Astrocyte of the cerebellum (primary cell): ENCODE data around the gene SMPD4.
"Not testable (repeated sequence)": the region's sequence is repeated elsewhere in the genome, so short reads cannot be mapped to it uniquely, and the experiment has no call there.

Source experiments
- DNase-seq: peaks from one replicate; pipeline ENCODE4 v3.0.0-alpha.2; 2011; ENCODE audit warnings: low read depth
- H3K4me3 ChIP-seq: 2 replicates; pipeline ENCODE4 v1.5.1; 2011; ENCODE audit warnings: mild to moderate bottlenecking, low read depth, low read length, moderate library complexity
- in situ Hi-C: cut with HindIII; loops from 2 replicates; pipeline ENCODE4 v1.10.0; 2017; ENCODE audit warnings: low sequenced_read_pairs
- TF ChIP-seq, protein P1 (sequence below): IDR thresholded peaks from 2 replicates; pipeline ENCODE4 v1.5.1; 2012; ENCODE audit warnings: low read length, low read depth, moderate library complexity, mild to moderate bottlenecking; ENCODE audit errors: missing control alignments

Gene SMPD4

DNA sequence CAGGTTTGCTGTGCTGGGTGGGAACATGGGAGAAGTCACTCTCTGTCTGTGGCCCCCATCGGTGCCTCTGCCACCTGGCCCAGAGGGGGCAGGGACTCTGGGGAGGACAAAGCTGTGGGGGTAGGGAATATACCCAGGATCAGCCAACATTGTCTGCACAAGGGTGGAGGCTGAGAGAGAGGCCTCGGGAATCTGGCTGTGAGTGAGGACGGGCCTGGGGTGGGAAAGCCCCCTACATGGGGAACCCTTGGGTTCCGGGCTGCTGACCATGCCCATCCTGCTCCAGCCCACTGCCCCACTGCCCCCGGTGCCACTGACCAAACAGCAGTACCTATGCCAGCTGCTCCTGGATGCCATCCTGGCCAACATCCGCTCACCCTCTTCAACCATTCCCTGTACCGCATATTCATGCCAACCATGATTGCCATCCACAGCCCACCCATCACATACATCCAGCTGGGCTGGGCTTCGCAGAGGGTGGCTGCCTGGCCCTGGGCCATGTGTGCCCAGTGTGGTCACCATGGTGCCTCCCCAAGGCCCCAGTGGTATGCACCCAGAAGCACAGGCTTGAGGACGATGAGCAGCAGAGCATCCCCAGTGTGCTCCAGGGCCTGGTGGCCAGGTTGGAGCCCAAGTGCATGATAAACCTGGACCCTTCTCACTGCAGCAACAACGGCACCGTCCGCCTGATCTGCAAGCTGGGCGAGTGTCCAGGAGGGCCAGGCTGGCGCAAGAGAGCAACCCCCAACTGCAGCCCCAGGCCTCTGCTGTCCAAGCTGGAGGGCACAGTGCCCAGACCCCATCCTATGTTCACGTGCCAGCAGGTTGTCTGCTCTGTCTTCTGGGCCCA lies 45.5 kb downstream of the SMPD4 start:
- no peak overlapping the region for H3K4me3 ChIP-seq
- in situ Hi-C loops, result no loop called here
- no peak for DNase-seq
- TF ChIP-seq, protein P1, sequence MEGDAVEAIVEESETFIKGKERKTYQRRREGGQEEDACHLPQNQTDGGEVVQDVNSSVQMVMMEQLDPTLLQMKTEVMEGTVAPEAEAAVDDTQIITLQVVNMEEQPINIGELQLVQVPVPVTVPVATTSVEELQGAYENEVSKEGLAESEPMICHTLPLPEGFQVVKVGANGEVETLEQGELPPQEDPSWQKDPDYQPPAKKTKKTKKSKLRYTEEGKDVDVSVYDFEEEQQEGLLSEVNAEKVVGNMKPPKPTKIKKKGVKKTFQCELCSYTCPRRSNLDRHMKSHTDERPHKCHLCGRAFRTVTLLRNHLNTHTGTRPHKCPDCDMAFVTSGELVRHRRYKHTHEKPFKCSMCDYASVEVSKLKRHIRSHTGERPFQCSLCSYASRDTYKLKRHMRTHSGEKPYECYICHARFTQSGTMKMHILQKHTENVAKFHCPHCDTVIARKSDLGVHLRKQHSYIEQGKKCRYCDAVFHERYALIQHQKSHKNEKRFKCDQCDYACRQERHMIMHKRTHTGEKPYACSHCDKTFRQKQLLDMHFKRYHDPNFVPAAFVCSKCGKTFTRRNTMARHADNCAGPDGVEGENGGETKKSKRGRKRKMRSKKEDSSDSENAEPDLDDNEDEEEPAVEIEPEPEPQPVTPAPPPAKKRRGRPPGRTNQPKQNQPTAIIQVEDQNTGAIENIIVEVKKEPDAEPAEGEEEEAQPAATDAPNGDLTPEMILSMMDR, result no peak

DNA sequence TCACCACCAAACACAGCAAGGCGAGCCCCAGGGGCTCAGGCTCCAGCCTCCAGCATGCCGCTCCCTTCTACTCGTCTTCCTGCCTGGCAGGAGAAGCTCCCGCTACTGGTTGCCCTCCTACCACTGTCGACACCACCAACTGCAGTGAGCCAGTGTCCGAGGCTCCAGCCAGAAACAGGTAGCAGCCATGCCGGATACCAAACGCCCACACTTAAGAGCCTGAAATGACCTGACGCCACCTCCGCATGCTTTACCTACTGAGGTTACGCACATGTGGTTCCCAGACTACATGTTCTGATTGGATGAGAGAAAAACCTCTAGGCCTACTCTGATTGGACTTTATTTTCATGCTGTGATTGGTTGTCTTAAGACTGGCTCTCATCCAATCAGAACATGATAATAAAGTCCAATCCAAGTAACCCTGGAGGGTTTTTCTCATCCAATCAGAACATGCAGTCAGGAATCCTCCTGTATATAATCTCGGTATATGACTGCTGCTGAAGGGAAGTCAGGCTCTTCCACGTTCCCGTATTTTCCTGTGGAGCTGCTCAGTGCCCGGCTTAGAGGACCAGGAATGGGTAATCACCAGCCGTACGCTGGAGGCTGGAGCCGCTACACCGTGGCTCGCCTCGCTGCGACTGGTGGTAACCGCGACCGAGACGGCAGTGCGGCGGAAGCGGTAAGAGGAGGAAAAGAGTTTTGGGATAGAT lies 52.1 kb downstream of the SMPD4 start, which contains the start of gene POTEF:
Gene POTEF, minus strand, starts transcription at position 103 of the 710 bp plus-strand sequence. CDS start 8,707 bp downstream, outside the sequence.
- H3K4me3 ChIP-seq, DNase-seq, in situ Hi-C loops: not testable (repeated sequence)

DNA sequence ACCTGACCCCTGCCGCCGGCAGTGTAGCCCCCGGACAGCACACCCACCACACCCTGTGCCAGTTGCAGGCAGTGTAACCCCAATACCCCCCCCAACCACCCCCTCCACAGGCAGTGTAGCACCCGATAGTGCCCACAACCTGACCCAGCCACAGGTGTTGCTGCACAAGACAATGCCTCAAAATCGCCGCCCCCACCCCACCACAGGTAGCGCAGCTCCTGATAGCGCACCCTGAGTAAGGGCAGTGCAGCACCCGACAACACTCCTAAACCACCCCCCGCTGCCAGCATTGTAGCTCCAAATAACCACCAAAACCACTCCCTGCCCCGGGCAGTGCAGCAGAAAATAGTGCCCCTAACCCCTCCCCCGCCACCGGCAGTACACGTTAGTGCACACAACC lies 52.9 kb downstream of the SMPD4 start:
- H3K4me3 ChIP-seq, DNase-seq, in situ Hi-C loops: not testable (repeated sequence)

GRCh38 chr2:130127726-130128125 lies 53.7 kb downstream of the SMPD4 start:
- in situ Hi-C loops, H3K4me3 ChIP-seq, DNase-seq: not testable (repeated sequence)

DNA sequence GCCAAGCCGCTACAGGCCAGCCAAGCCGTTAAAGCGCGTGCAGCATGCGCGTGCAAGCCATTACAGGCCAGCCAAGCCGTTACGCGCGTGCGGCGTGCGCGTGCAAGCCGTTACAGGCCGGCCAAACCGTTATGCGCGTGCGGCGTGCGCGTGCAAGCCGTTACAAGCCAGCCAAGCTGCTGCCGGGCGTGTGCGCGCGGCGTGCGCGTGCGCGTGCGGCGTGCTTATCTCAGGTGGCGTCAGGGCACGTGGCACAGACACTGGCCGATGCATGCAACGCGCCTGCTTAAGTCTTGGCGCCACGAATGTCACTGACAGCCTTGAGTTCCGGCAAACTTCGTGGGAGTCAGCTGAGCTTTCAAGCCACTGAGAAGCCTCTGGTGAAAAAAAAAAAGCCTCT lies 60.5 kb downstream of the SMPD4 start:
- in situ Hi-C loops, result not testable (repeated sequence)

DNA sequence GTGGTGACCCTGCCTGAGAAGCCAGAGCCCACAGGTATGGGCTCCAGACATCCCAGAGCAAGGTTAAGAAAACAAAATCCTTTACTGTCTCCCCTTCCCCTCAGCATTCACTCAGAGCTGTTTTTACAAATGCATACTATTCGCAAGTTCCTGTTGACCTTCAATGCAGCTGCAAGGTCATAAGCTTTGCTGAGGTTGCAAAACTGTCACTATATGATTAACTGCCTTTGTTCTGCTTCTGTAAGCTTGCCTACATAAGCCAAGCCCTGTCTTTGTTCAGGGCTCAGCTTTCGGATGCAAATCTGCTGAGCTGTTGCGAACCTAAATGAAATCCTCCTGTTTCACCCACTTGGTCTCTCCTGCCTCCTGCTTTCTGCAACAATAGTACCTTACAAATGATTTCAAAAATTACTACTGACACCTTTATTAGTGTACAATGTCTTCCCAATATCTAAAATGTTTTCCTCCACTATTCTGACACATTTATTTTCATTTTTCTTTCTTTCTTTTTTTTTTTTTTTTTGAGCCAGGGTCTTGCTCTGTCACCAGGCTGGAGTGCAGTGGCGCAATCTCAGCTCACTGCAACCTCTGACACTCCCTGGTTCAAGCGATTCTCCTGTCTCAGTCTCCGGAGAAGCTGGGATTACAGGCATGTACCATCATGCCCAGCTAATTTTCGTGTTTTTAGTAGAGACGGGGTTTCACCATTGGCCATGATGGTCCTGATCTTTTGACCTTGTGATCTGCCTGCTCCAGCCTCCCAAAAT lies 78.6 kb downstream of the SMPD4 start:
- in situ Hi-C loops, H3K4me3 ChIP-seq: not testable (repeated sequence)

More for the DNA sequence above, 60.5 kb downstream of the SMPD4 start:
- DNase-seq, H3K4me3 ChIP-seq: not testable (repeated sequence)

More for the DNA sequence above, 78.6 kb downstream of the SMPD4 start:
- DNase-seq, result not testable (repeated sequence)
